Activated CD4-positive, alpha-beta T cell treated with anti-CD3 and anti-CD28 coated beads, Interleukin-2, Interleukin-6, amounts not matched to agents 100 ng/mL and 50 ng/mL, durations not matched to agents 16 hours and 8 hours (primary cell): Measurements from ENCODE around the gene TAF11L4.
"Not testable (repeated sequence)": the region's sequence is repeated elsewhere in the genome, so short reads cannot be mapped to it uniquely, and the experiment has no call there.

Experiments
- DNase-seq: peaks from one replicate; pipeline ENCODE4 v3.0.0-alpha.2; 2020

Gene TAF11L4

GRCh38 chr5:17521501-17521900 is at the start of gene TAF11L4:
TAF11L4 (plus strand) TSS chr5:17521801.
- DNase-seq = not testable (repeated sequence)

GRCh38 chr5:17475064-17475463 is 46.5 kb upstream of the TAF11L4 start:
- DNase-seq = not testable (repeated sequence)

- DNase-seq = no peak
Observed at GRCh38 chr5:17477043-17477442, 44.6 kb upstream of the TAF11L4 start.

- DNase-seq = no peak
Observed at GRCh38 chr5:17477573-17478265, 43.9 kb upstream of the TAF11L4 start.

- no peak for DNase-seq
Observed at GRCh38 chr5:17481378-17481777, 40.2 kb upstream of the TAF11L4 start.

GRCh38 chr5:17482790-17483189 is 38.8 kb upstream of the TAF11L4 start:
- no peak for DNase-seq

- DNase-seq = not testable (repeated sequence)
Observed at GRCh38 chr5:17486464-17487173, 35.0 kb upstream of the TAF11L4 start.

GRCh38 chr5:17487174-17487512 is 34.5 kb upstream of the TAF11L4 start:
- DNase-seq = no peak

GRCh38 chr5:17491257-17491656 is 30.3 kb upstream of the TAF11L4 start:
- DNase-seq = not testable (repeated sequence)

- DNase-seq = no peak
Observed at GRCh38 chr5:17492770-17493169, 28.8 kb upstream of the TAF11L4 start.

GRCh38 chr5:17497446-17497845 is 24.2 kb upstream of the TAF11L4 start:
- DNase-seq = no peak

- DNase-seq = not testable (repeated sequence)
Observed at GRCh38 chr5:17497931-17498330, 23.7 kb upstream of the TAF11L4 start, which contains the start of gene TAF11L2. TAF11L2 (plus strand) TSS chr5:17498231.

GRCh38 chr5:17511775-17512325 is 9.8 kb upstream of the TAF11L4 start:
- no peak for DNase-seq

- DNase-seq = not testable (repeated sequence)
Observed at GRCh38 chr5:17517526-17517925, 4.1 kb upstream of the TAF11L4 start.

- not testable (repeated sequence) for DNase-seq
Observed at GRCh38 chr5:17518067-17518466, 3.5 kb upstream of the TAF11L4 start, which contains the start of gene TAF11L3. TAF11L3 (plus strand) TSS chr5:17518367.

- DNase-seq = not testable (repeated sequence)
Observed at GRCh38 chr5:17519508-17519907, 2.1 kb upstream of the TAF11L4 start.

- DNase-seq = not testable (repeated sequence)
Observed at GRCh38 chr5:17524935-17525334, 3.3 kb downstream of the TAF11L4 start, which contains the start of gene TAF11L5. TAF11L5 (plus strand) TSS chr5:17525235.

- peak; percentile 22 for DNase-seq
Observed at GRCh38 chr5:17526504-17526903, 4.9 kb downstream of the TAF11L4 start.

GRCh38 chr5:17528369-17528768 is 6.8 kb downstream of the TAF11L4 start, which contains the start of gene TAF11L6:
TAF11L6 (plus strand) TSS chr5:17528669.
- not testable (repeated sequence) for DNase-seq
